Central memory CD8-positive, alpha-beta T cell (primary cell): ENCODE measurements around the gene DENND4B.
A peak's percentile ranks its signal among the peaks of the same experiment; 100 is the strongest.
"Not testable (repeated sequence)": the region's sequence is repeated elsewhere in the genome, so short reads cannot be mapped to it uniquely, and the experiment has no call there.

Experiments used
- ATAC-seq: fragments of 150-1000 bp; cut with Tn5 transposase; replicated peaks from 2 replicates; pipeline ENCODE4 v1.10.0; 2022; ENCODE audit warnings: mild to moderate bottlenecking, moderate FRiP score, moderate number of reproducible peaks; ENCODE audit not compliant: poor library complexity, severe bottlenecking; ENCODE audit errors: extremely low read depth
- DNase-seq, 2 donors: peaks; one replicate each; pipeline ENCODE4 v3.0.0; 2021; ENCODE audit warnings: low spot score in 2 of 2
- H3K27ac Mint-ChIP-seq: one replicate; pipeline ENCODE4 v1.8.0; 2022; ENCODE audit warnings: low read depth, mild to moderate bottlenecking, moderate library complexity, mixed read lengths
- H3K27me3 Mint-ChIP-seq: one replicate; pipeline ENCODE4 v1.8.0; 2022; ENCODE audit warnings: mixed read lengths
- H3K36me3 Mint-ChIP-seq: one replicate; pipeline ENCODE4 v1.8.0; 2022; ENCODE audit warnings: mild to moderate bottlenecking, moderate library complexity, mixed read lengths; ENCODE audit not compliant: insufficient read depth
- H3K4me1 Mint-ChIP-seq: one replicate; pipeline ENCODE4 v1.8.0; 2022; ENCODE audit warnings: mixed read lengths
- H3K4me3 Mint-ChIP-seq: one replicate; pipeline ENCODE4 v1.8.0; 2022; ENCODE audit warnings: mild to moderate bottlenecking, moderate library complexity, mixed read lengths
- H3K9me3 Mint-ChIP-seq: one replicate; pipeline ENCODE4 v1.8.0; 2022; ENCODE audit warnings: mixed read lengths

The DENND4B gene

GRCh38 chr1:153946622-153947241, at the start of gene DENND4B:
Gene DENND4B, minus strand, starts transcription at chr1:153946718. Its CDS starts 2,344 bp downstream, at chr1:153944374.
- peaks cover 57% of the 10 kb centered on the region for H3K36me3 Mint-ChIP-seq
- peak within 1 kb of the TSS; percentile 95 for H3K27ac Mint-ChIP-seq
- ATAC-seq (peak; percentile 44), DNase-seq (peak; percentile 46 to 48)
- no peaks in the 10 kb centered on the region for H3K9me3 Mint-ChIP-seq
- peaks cover 56% of the 10 kb centered on the region for H3K4me1 Mint-ChIP-seq
- H3K4me3 Mint-ChIP-seq, result peak within 1 kb of the TSS; percentile 81
- no peaks in the 10 kb centered on the region for H3K27me3 Mint-ChIP-seq

- no peak for ATAC-seq
These were observed 49.1 kb upstream of the DENND4B start for GRCh38 chr1:153995640-153996039.

GRCh38 chr1:153995202-153995601, 48.7 kb upstream of the DENND4B start:
- Mint-ChIP-seq H3K36me3 (peaks cover 50% of the 10 kb centered on the region), H3K27ac (peak overlapping the region; percentile 59)

More at GRCh38 chr1:153995640-153996039, 49.1 kb upstream of the DENND4B start:
- no peak overlapping the region for H3K4me3 Mint-ChIP-seq
- peaks cover 34% of the 10 kb centered on the region for H3K4me1 Mint-ChIP-seq
- peak overlapping the region; percentile 59 for H3K27ac Mint-ChIP-seq
- DNase-seq, result no peak
- no peaks in the 10 kb centered on the region for H3K9me3 Mint-ChIP-seq
- H3K36me3 Mint-ChIP-seq, result peaks cover 46% of the 10 kb centered on the region
- H3K27me3 Mint-ChIP-seq, result no peaks in the 10 kb centered on the region

GRCh38 chr1:153991806-153992205, 45.3 kb upstream of the DENND4B start:
- DNase-seq (no peak), ATAC-seq (no peak)
- no peaks in the 10 kb centered on the region for H3K9me3 Mint-ChIP-seq
- peak overlapping the region; percentile 99 for H3K27ac Mint-ChIP-seq
- H3K36me3 Mint-ChIP-seq, result peaks cover 51% of the 10 kb centered on the region
- peaks cover 50% of the 10 kb centered on the region for H3K4me1 Mint-ChIP-seq
- H3K4me3 Mint-ChIP-seq, result peak overlapping the region; percentile 97
- H3K27me3 Mint-ChIP-seq, result no peaks in the 10 kb centered on the region

More at GRCh38 chr1:153995202-153995601, 48.7 kb upstream of the DENND4B start:
- Mint-ChIP-seq H3K4me3 (no peak overlapping the region), H3K4me1 (peaks cover 39% of the 10 kb centered on the region), H3K27me3 (no peaks in the 10 kb centered on the region), H3K9me3 (no peaks in the 10 kb centered on the region)
- ATAC-seq (no peak), DNase-seq (no peak)

- Mint-ChIP-seq H3K27me3 (no peaks in the 10 kb centered on the region), H3K36me3 (peaks cover 51% of the 10 kb centered on the region), H3K4me1 (peaks cover 55% of the 10 kb centered on the region), H3K27ac (peak overlapping the region; percentile 99), H3K9me3 (no peaks in the 10 kb centered on the region), H3K4me3 (peak overlapping the region; percentile 97)
- ATAC-seq (no peak), DNase-seq (no peak)
These were observed 44.7 kb upstream of the DENND4B start for GRCh38 chr1:153991151-153991630.

GRCh38 chr1:153990468-153991150, 44.1 kb upstream of the DENND4B start, which contains the start of gene RPS27:
Gene RPS27, plus strand, starts transcription at chr1:153990762. Its CDS starts 35 bp downstream, at chr1:153990797.
- H3K36me3 Mint-ChIP-seq, result peaks cover 49% of the 10 kb centered on the region
- peak within 1 kb of the TSS; percentile 99 for H3K27ac Mint-ChIP-seq
- ATAC-seq (peak; percentile 90), DNase-seq (peak; percentile 76 to 88)
- H3K4me3 Mint-ChIP-seq, result peak within 1 kb of the TSS; percentile 97
- no peaks in the 10 kb centered on the region for H3K27me3 Mint-ChIP-seq
- no peaks in the 10 kb centered on the region for H3K9me3 Mint-ChIP-seq
- peaks cover 57% of the 10 kb centered on the region for H3K4me1 Mint-ChIP-seq

GRCh38 chr1:153987621-153988020, 41.1 kb upstream of the DENND4B start:
- H3K27me3 Mint-ChIP-seq, result no peaks in the 10 kb centered on the region
- DNase-seq (no peak), ATAC-seq (no peak)
- H3K36me3 Mint-ChIP-seq, result peaks cover 28% of the 10 kb centered on the region
- H3K4me1 Mint-ChIP-seq, result peaks cover 45% of the 10 kb centered on the region
- no peaks in the 10 kb centered on the region for H3K9me3 Mint-ChIP-seq
- no peak overlapping the region for H3K4me3 Mint-ChIP-seq
- H3K27ac Mint-ChIP-seq, result peak overlapping the region; percentile 88

- peaks cover 13% of the 10 kb centered on the region for H3K36me3 Mint-ChIP-seq
- no peaks in the 10 kb centered on the region for H3K9me3 Mint-ChIP-seq
- peak within 1 kb of the TSS; percentile 12 for H3K4me3 Mint-ChIP-seq
- H3K27me3 Mint-ChIP-seq, result no peaks in the 10 kb centered on the region
- H3K4me1 Mint-ChIP-seq, result peaks cover 32% of the 10 kb centered on the region
- DNase-seq, result no peak
- ATAC-seq, result no peak
- peak within 1 kb of the TSS; percentile 88 for H3K27ac Mint-ChIP-seq
These were observed 39.6 kb upstream of the DENND4B start, which contains the start of gene RAB13 for GRCh38 chr1:153985941-153986761. Gene RAB13, minus strand, starts transcription at chr1:153986339. Its CDS starts 103 bp downstream, at chr1:153986236.

- Mint-ChIP-seq H3K27ac (no peak overlapping the region), H3K4me3 (peak overlapping the region; percentile 12), H3K27me3 (no peaks in the 10 kb centered on the region), H3K4me1 (peaks cover 25% of the 10 kb centered on the region), H3K9me3 (no peaks in the 10 kb centered on the region), H3K36me3 (peaks cover 6% of the 10 kb centered on the region)
- ATAC-seq (no peak), DNase-seq (no peak)
These were observed 38.9 kb upstream of the DENND4B start for GRCh38 chr1:153985341-153985912.

GRCh38 chr1:153984123-153984894, 37.8 kb upstream of the DENND4B start:
- Mint-ChIP-seq H3K4me3 (no peak overlapping the region), H3K4me1 (peaks cover 16% of the 10 kb centered on the region), H3K36me3 (peaks cover 4% of the 10 kb centered on the region), H3K9me3 (no peaks in the 10 kb centered on the region), H3K27me3 (no peaks in the 10 kb centered on the region), H3K27ac (no peak overlapping the region)
- ATAC-seq (no peak), DNase-seq (no peak)

GRCh38 chr1:153981735-153982134, 35.2 kb upstream of the DENND4B start:
- not testable (repeated sequence) for H3K27ac Mint-ChIP-seq, ATAC-seq

More at GRCh38 chr1:153981735-153982134, 35.2 kb upstream of the DENND4B start:
- H3K27me3 Mint-ChIP-seq, DNase-seq, H3K9me3 Mint-ChIP-seq, H3K36me3 Mint-ChIP-seq, H3K4me3 Mint-ChIP-seq: not testable (repeated sequence)
- H3K4me1 Mint-ChIP-seq, result peaks cover 27% of the 10 kb centered on the region
